CD4-positive, CD25-positive, alpha-beta regulatory T cell (primary cell): ENCODE data around the gene MRPS21. TPM values are rescaled to one million over a fixed set of nuclear protein-coding genes. Genes with fewer than 3 reads are reported as not detected.
A peak's percentile ranks its signal among the peaks of the same experiment; 100 is the strongest.
"Not testable (repeated sequence)": the region's sequence is repeated elsewhere in the genome, so short reads cannot be mapped to it uniquely, and the experiment has no call there.

Experiments
- ATAC-seq, 2 donors: fragments of 150-1000 bp; cut with Tn5 transposase; one replicate each; pipeline ENCODE4 v1.10.0; 2021; ENCODE audit warnings: low read depth in 2 of 2, moderate number of reproducible peaks in 2 of 2, moderate library complexity in 1 of 2
- DNase-seq, 3 donors: peaks; one replicate each; pipeline versions ENCODE4 v3.0.0 to v3.0.0-alpha.2; 2012 to 2022; ENCODE audit warnings: mixed read lengths in 1 of 3
- H3K27ac ChIP-seq: one replicate; pipeline ENCODE4 v1.7.0; 2013; ENCODE audit warnings: mild to moderate bottlenecking, low read length; ENCODE audit not compliant: insufficient read depth, poor library complexity, severe bottlenecking
- H3K27me3 ChIP-seq: one replicate; pipeline ENCODE4 v1.7.0; 2013; ENCODE audit warnings: low read length; ENCODE audit not compliant: control insufficient read depth, insufficient read depth
- H3K36me3 ChIP-seq: one replicate; pipeline ENCODE4 v1.7.0; 2013; ENCODE audit warnings: mild to moderate bottlenecking, low read length, moderate library complexity; ENCODE audit not compliant: control insufficient read depth, insufficient read depth
- H3K4me1 ChIP-seq: 2 replicates; pipeline ENCODE4 v1.7.0; 2013; ENCODE audit warnings: mild to moderate bottlenecking, low read length; ENCODE audit not compliant: insufficient read depth, control insufficient read depth, poor library complexity, severe bottlenecking
- H3K4me3 ChIP-seq: one replicate; pipeline ENCODE4 v1.7.0; 2013; ENCODE audit warnings: low read depth, mild to moderate bottlenecking, low read length, moderate library complexity
- H3K9me3 ChIP-seq, 2 experiments: 1 replicate in 1 of 2; 2 replicates in 1 of 2; pipeline ENCODE4 v1.7.0; 2013; ENCODE audit warnings: low read length in 2 of 2, mild to moderate bottlenecking in 1 of 2, moderate library complexity in 1 of 2; ENCODE audit not compliant: control insufficient read depth in 2 of 2
- H3K27ac Mint-ChIP-seq, 3 donors: one replicate each; pipeline ENCODE4 v1.8.0; 2020 to 2022; ENCODE audit warnings: mild to moderate bottlenecking in 3 of 3, mixed read lengths in 3 of 3, moderate library complexity in 2 of 3
- H3K27me3 Mint-ChIP-seq: one replicate; pipeline ENCODE4 v1.8.0; 2022; ENCODE audit warnings: mild to moderate bottlenecking, mixed read lengths
- H3K36me3 Mint-ChIP-seq: one replicate; pipeline ENCODE4 v1.8.0; 2020; ENCODE audit warnings: mixed read lengths
- H3K4me1 Mint-ChIP-seq, 4 donors: one replicate each; pipeline ENCODE4 v1.8.0; 2020 to 2022; ENCODE audit warnings: mixed read lengths in 4 of 4, mild to moderate bottlenecking in 1 of 4
- H3K4me3 Mint-ChIP-seq, 4 donors: one replicate each; pipeline ENCODE4 v1.8.0; 2020 to 2022; ENCODE audit warnings: mild to moderate bottlenecking in 4 of 4, mixed read lengths in 4 of 4, moderate library complexity in 3 of 4
- H3K9me3 Mint-ChIP-seq, 7 donors: one replicate each; pipeline ENCODE4 v1.8.0; 2020 to 2022; ENCODE audit warnings: mixed read lengths in 7 of 7, mild to moderate bottlenecking in 3 of 7, moderate library complexity in 2 of 7
- polyA plus RNA-seq, 4 donors: library from polyadenylated mRNA; unstranded; fragments of 300-500 nt; fragmentation: Illumina TruSeq; gene quantifications; one replicate each; pipeline ENCODE4 v1.2.3, GENCODE V29; 2021
- total RNA-seq: library from RNA; stranded (reverse); gene quantifications from one replicate; pipeline ENCODE4 v1.2.3, GENCODE V29; 2022

The MRPS21 gene
- total and polyA plus RNA-seq, 5 donors from 2014 or later: 45.3 to 89.4 (median 84.5) TPM

GRCh38 chr1:150309758-150310508 lies 16.3 kb downstream of the MRPS21 start:
- peaks cover 0 to 1% (median 0%) of the 10 kb centered on the region in 4 donors for H3K4me1 Mint-ChIP-seq
- DNase-seq: no peak
- H3K36me3 ChIP-seq: peaks cover 6% of the 10 kb centered on the region
- H3K4me3 ChIP-seq: no peak overlapping the region
- no peaks in the 10 kb centered on the region for H3K27me3 ChIP-seq
- H3K27me3 Mint-ChIP-seq: no peaks in the 10 kb centered on the region
- H3K4me1 ChIP-seq: no peaks in the 10 kb centered on the region
- H3K4me3 Mint-ChIP-seq: no peak overlapping the region
- no peaks in the 10 kb centered on the region for H3K9me3 ChIP-seq
- no peak overlapping the region for H3K27ac ChIP-seq
- H3K27ac Mint-ChIP-seq: peak overlapping the region in 1 of 3 donors; percentile 49
- H3K9me3 Mint-ChIP-seq: no peaks in the 10 kb centered on the region
- no peak for ATAC-seq
- peaks cover 15% of the 10 kb centered on the region for H3K36me3 Mint-ChIP-seq

GRCh38 chr1:150311762-150312161 lies 18.1 kb downstream of the MRPS21 start:
- H3K36me3 Mint-ChIP-seq: peaks cover 11% of the 10 kb centered on the region
- H3K27ac ChIP-seq: no peak overlapping the region
- H3K27me3 Mint-ChIP-seq: no peaks in the 10 kb centered on the region
- no peaks in the 10 kb centered on the region for H3K4me1 Mint-ChIP-seq
- H3K4me3 Mint-ChIP-seq: no peak overlapping the region
- H3K4me1 ChIP-seq: no peaks in the 10 kb centered on the region
- no peak overlapping the region for H3K4me3 ChIP-seq
- H3K36me3 ChIP-seq: peaks cover 6% of the 10 kb centered on the region
- H3K27ac Mint-ChIP-seq: no peak overlapping the region
- no peak for ATAC-seq
- no peaks in the 10 kb centered on the region for H3K9me3 ChIP-seq
- DNase-seq: no peak
- no peaks in the 10 kb centered on the region for H3K27me3 ChIP-seq
- no peaks in the 10 kb centered on the region for H3K9me3 Mint-ChIP-seq

- not testable (repeated sequence) for H3K9me3 Mint-ChIP-seq, ATAC-seq, H3K4me3 ChIP-seq, H3K27me3 ChIP-seq, H3K36me3 ChIP-seq, H3K27ac ChIP-seq, H3K27me3 Mint-ChIP-seq, H3K4me1 ChIP-seq, H3K9me3 ChIP-seq, H3K36me3 Mint-ChIP-seq, DNase-seq, H3K4me1 Mint-ChIP-seq, H3K4me3 Mint-ChIP-seq
- H3K27ac Mint-ChIP-seq: peak overlapping the region in 1 of 3 donors; percentile 33
These were observed 21.0 kb downstream of the MRPS21 start for GRCh38 chr1:150314691-150315090.

- DNase-seq: peak in 1 of 3 donors; percentile 9
- H3K9me3 Mint-ChIP-seq: no peaks in the 10 kb centered on the region
- H3K4me1 Mint-ChIP-seq: peaks cover 11 to 37% (median 21%) of the 10 kb centered on the region in 4 donors
These were observed 27.0 kb downstream of the MRPS21 start for GRCh38 chr1:150320667-150320978.

GRCh38 chr1:150321826-150322166 lies 28.1 kb downstream of the MRPS21 start:
- H3K4me1 ChIP-seq: peaks cover 16% of the 10 kb centered on the region
- H3K9me3 Mint-ChIP-seq: no peaks in the 10 kb centered on the region
- DNase-seq (peak in 2 of 3 donors; percentile 27 to 33), ATAC-seq (no peak)
- H3K4me3 Mint-ChIP-seq: peak overlapping the region; percentile 95 to 100 (median 99)
- peaks cover 13% of the 10 kb centered on the region for H3K36me3 Mint-ChIP-seq
- H3K27ac ChIP-seq: peak overlapping the region; percentile 85
- no peaks in the 10 kb centered on the region for H3K27me3 ChIP-seq
- no peaks in the 10 kb centered on the region for H3K27me3 Mint-ChIP-seq
- H3K36me3 ChIP-seq: peaks cover 26% of the 10 kb centered on the region
- peaks cover 13 to 47% (median 25%) of the 10 kb centered on the region in 4 donors for H3K4me1 Mint-ChIP-seq
- no peaks in the 10 kb centered on the region for H3K9me3 ChIP-seq
- peak overlapping the region; percentile 99 to 100 (median 99) for H3K27ac Mint-ChIP-seq
- H3K4me3 ChIP-seq: peak overlapping the region; percentile 86

More at GRCh38 chr1:150320667-150320978, 27.0 kb downstream of the MRPS21 start:
- H3K4me3 Mint-ChIP-seq: peak overlapping the region; percentile 95 to 100 (median 99)
- Histone ChIP-seq H3K27me3 (no peaks in the 10 kb centered on the region), H3K36me3 (peaks cover 14% of the 10 kb centered on the region), H3K4me1 (peaks cover 12% of the 10 kb centered on the region), H3K27ac (peak overlapping the region; percentile 85), H3K4me3 (peak overlapping the region; percentile 67), H3K9me3 (no peaks in the 10 kb centered on the region)
- H3K27me3 Mint-ChIP-seq: no peaks in the 10 kb centered on the region
- peaks cover 4% of the 10 kb centered on the region for H3K36me3 Mint-ChIP-seq
- no peak for ATAC-seq
- peak overlapping the region; percentile 99 to 100 (median 99) for H3K27ac Mint-ChIP-seq

- ATAC-seq: no peak
- peaks cover 13 to 50% (median 26%) of the 10 kb centered on the region in 4 donors for H3K4me1 Mint-ChIP-seq
- H3K4me3 ChIP-seq: peak overlapping the region; percentile 86
These were observed 28.6 kb downstream of the MRPS21 start for GRCh38 chr1:150322310-150322709.

GRCh38 chr1:150332651-150333290 lies 39.1 kb downstream of the MRPS21 start:
- ATAC-seq (no peak), DNase-seq (no peak)
- Mint-ChIP-seq H3K27me3 (no peaks in the 10 kb centered on the region), H3K4me1 (peaks cover 2 to 10% (median 6%) of the 10 kb centered on the region in 4 donors), H3K27ac (no peak overlapping the region), H3K4me3 (no peak overlapping the region), H3K9me3 (no peaks in the 10 kb centered on the region), H3K36me3 (peaks cover 41% of the 10 kb centered on the region)
- Histone ChIP-seq H3K36me3 (peaks cover 80% of the 10 kb centered on the region), H3K9me3 (no peaks in the 10 kb centered on the region), H3K27me3 (no peaks in the 10 kb centered on the region), H3K4me1 (no peaks in the 10 kb centered on the region), H3K27ac (no peak overlapping the region), H3K4me3 (no peak overlapping the region)

More at GRCh38 chr1:150322310-150322709, 28.6 kb downstream of the MRPS21 start:
- Histone ChIP-seq H3K9me3 (no peaks in the 10 kb centered on the region), H3K4me1 (peaks cover 16% of the 10 kb centered on the region), H3K27me3 (no peaks in the 10 kb centered on the region), H3K27ac (peak overlapping the region; percentile 85), H3K36me3 (peaks cover 29% of the 10 kb centered on the region)
- peak in 1 of 3 donors; percentile 21 for DNase-seq
- Mint-ChIP-seq H3K9me3 (no peaks in the 10 kb centered on the region), H3K36me3 (peaks cover 13% of the 10 kb centered on the region), H3K27ac (peak overlapping the region; percentile 86 to 100 (median 99)), H3K27me3 (no peaks in the 10 kb centered on the region), H3K4me3 (peak overlapping the region; percentile 95 to 100 (median 99))
